ENCODE data around the gene CCL8. TPM values are rescaled to one million over a fixed set of nuclear protein-coding genes. Genes with fewer than 3 reads are reported as not detected.

CCL8 gene
- polyA plus RNA-seq, 1 of the 3 experiments (the other 2 are of a cell fraction), result not detected

DNA sequence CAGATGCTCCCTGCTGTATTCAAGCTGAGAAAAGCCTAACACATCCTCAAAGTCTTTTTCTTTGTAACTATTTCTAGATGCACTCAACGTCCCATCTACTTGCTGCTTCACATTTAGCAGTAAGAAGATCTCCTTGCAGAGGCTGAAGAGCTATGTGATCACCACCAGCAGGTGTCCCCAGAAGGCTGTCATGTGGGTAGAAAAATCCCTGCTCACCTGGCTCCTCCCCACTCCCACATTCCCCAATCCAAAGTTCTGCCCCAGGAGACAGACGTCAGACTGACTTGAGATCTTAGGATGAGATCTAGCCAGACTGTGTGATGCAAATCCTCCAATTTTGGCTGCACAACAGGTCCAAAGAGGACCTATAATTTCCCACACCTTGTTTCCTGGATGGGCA lies 38.2 kb downstream of the CCL8 start:
- Histone ChIP-seq H3K79me2 (ENCODE audit: insufficient read depth) (no peaks in the 10 kb centered on the region), H3K4me1 (ENCODE audit: control insufficient read depth in 1 of 2, insufficient read depth in 2 of 2, low read depth in 1 of 2, low read length in 1 of 2) (no peaks in the 10 kb centered on the region), H3K9ac (no peak overlapping the region), H3K36me3 (replicated peaks in 1 of 2; ENCODE audit: control insufficient read depth in 1 of 2, insufficient read depth in 2 of 2, low read length in 1 of 2) (no peaks in the 10 kb centered on the region), H4K20me1 (ENCODE audit: insufficient read depth) (no peaks in the 10 kb centered on the region), H3K9me2 (no peaks in the 10 kb centered on the region), H2AFZ (ENCODE audit: low read depth) (no peak overlapping the region), H3K27me3 (ENCODE audit: insufficient read depth) (no peaks in the 10 kb centered on the region), H3K27ac (ENCODE audit: low read depth in 2 of 2, low read length in 1 of 2) (no peak overlapping the region), H3F3A (replicated peaks; ENCODE audit: insufficient read depth) (no peaks in the 10 kb centered on the region), H3K9me3 (no peaks in the 10 kb centered on the region), H3K4me2 (no peak overlapping the region), H3K4me3 (ENCODE audit: low read depth in 2 of 2, low read length in 1 of 2) (no peak overlapping the region)
- CTCF ChIA-PET, result interaction anchor here (1.0 to 5.2 kb wide), 5 partner anchors 155 to 188 kb away, joined by 3 to 48 read pairs (median 6); no protein-coding TSS in a partner anchor
- TF ChIP-seq EZH2phosphoT487 (IDR thresholded peaks at IDR 0.05; ENCODE audit: borderline replicate concordance, low read depth), result no peak
- TF ChIP-seq FOXJ3 (CRISPR knock-in tag; IDR thresholded peaks at IDR 0.05), result no peak
- POLR2A ChIA-PET, result no interaction called here
- DNase-seq, result no peak
- WGBS (ENCODE audit: low lambda C conversion rate), result 24% methylated on average over 2 of the region's 2 CpGs

DNA sequence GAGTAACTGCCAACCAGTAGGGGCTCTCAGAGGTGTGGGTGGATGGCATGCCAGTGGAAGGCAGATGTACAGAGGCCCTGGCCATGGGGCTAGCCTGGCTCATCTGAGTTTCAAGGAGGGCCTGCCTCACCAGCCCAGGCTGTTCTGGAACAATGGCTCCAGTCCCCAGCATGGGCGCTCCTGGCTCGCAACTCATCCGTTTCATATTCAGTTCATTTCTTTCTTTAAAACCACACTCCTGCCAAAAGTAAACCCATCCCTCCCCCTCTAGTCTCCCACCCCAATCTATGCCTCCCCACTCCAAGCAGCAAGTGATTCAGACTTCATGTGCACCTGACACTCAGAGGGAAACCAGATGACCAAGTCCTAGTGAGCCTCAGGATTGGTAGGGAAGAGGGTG lies 39.4 kb downstream of the CCL8 start:
- DNase-seq, result no peak
- Histone ChIP-seq H4K20me1 (ENCODE audit: insufficient read depth) (no peaks in the 10 kb centered on the region), H3K27ac (ENCODE audit: low read depth in 2 of 2, low read length in 1 of 2) (no peak overlapping the region), H3K36me3 (replicated peaks in 1 of 2; ENCODE audit: control insufficient read depth in 1 of 2, insufficient read depth in 2 of 2, low read length in 1 of 2) (no peaks in the 10 kb centered on the region), H3K79me2 (ENCODE audit: insufficient read depth) (no peaks in the 10 kb centered on the region), H3K9me2 (no peaks in the 10 kb centered on the region), H3K27me3 (ENCODE audit: insufficient read depth) (no peaks in the 10 kb centered on the region; the same call in 1 of the 2 replicates), H3F3A (replicated peaks; ENCODE audit: insufficient read depth) (no peaks in the 10 kb centered on the region), H3K9ac (no peak overlapping the region), H2AFZ (ENCODE audit: low read depth) (no peak overlapping the region), H3K9me3 (no peaks in the 10 kb centered on the region), H3K4me3 (ENCODE audit: low read depth in 2 of 2, low read length in 1 of 2) (no peak overlapping the region), H3K4me2 (no peak overlapping the region), H3K4me1 (ENCODE audit: control insufficient read depth in 1 of 2, insufficient read depth in 2 of 2, low read depth in 1 of 2, low read length in 1 of 2) (no peaks in the 10 kb centered on the region)
- TF ChIP-seq, protein P1, sequence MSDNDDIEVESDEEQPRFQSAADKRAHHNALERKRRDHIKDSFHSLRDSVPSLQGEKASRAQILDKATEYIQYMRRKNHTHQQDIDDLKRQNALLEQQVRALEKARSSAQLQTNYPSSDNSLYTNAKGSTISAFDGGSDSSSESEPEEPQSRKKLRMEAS (IDR thresholded peaks at IDR 0.05; ENCODE audit: low read depth), result no peak
- TF ChIP-seq, protein P2, sequence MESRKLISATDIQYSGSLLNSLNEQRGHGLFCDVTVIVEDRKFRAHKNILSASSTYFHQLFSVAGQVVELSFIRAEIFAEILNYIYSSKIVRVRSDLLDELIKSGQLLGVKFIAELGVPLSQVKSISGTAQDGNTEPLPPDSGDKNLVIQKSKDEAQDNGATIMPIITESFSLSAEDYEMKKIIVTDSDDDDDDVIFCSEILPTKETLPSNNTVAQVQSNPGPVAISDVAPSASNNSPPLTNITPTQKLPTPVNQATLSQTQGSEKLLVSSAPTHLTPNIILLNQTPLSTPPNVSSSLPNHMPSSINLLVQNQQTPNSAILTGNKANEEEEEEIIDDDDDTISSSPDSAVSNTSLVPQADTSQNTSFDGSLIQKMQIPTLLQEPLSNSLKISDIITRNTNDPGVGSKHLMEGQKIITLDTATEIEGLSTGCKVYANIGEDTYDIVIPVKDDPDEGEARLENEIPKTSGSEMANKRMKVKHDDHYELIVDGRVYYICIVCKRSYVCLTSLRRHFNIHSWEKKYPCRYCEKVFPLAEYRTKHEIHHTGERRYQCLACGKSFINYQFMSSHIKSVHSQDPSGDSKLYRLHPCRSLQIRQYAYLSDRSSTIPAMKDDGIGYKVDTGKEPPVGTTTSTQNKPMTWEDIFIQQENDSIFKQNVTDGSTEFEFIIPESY (IDR thresholded peaks at IDR 0.05; ENCODE audit: borderline replicate concordance, low read depth), result no peak
- no peak for TF ChIP-seq FOXM1 (IDR thresholded peaks at IDR 0.05; ENCODE audit: low read depth)
- no peak for TF ChIP-seq ELF1 (IDR thresholded peaks at IDR 0.05)
- TF ChIP-seq, protein P3, sequence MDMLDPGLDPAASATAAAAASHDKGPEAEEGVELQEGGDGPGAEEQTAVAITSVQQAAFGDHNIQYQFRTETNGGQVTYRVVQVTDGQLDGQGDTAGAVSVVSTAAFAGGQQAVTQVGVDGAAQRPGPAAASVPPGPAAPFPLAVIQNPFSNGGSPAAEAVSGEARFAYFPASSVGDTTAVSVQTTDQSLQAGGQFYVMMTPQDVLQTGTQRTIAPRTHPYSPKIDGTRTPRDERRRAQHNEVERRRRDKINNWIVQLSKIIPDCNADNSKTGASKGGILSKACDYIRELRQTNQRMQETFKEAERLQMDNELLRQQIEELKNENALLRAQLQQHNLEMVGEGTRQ (IDR thresholded peaks at IDR 0.05; ENCODE audit: borderline replicate concordance, low read depth, low read length), result no peak
- no peak for TF ChIP-seq FOXJ3 (CRISPR knock-in tag; IDR thresholded peaks at IDR 0.05)
- TF ChIP-seq, protein P4, sequence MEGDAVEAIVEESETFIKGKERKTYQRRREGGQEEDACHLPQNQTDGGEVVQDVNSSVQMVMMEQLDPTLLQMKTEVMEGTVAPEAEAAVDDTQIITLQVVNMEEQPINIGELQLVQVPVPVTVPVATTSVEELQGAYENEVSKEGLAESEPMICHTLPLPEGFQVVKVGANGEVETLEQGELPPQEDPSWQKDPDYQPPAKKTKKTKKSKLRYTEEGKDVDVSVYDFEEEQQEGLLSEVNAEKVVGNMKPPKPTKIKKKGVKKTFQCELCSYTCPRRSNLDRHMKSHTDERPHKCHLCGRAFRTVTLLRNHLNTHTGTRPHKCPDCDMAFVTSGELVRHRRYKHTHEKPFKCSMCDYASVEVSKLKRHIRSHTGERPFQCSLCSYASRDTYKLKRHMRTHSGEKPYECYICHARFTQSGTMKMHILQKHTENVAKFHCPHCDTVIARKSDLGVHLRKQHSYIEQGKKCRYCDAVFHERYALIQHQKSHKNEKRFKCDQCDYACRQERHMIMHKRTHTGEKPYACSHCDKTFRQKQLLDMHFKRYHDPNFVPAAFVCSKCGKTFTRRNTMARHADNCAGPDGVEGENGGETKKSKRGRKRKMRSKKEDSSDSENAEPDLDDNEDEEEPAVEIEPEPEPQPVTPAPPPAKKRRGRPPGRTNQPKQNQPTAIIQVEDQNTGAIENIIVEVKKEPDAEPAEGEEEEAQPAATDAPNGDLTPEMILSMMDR (IDR thresholded peaks at IDR 0.05), result no peak
- TF ChIP-seq FOSL2 (IDR thresholded peaks at IDR 0.05; ENCODE audit: borderline replicate concordance, low read depth), result no peak
- no peak for TF ChIP-seq TEAD4 (IDR thresholded peaks at IDR 0.05; ENCODE audit: borderline replicate concordance, insufficient read depth)
- TF ChIP-seq TAF1 (IDR thresholded peaks at IDR 0.05; ENCODE audit: borderline replicate concordance, low read depth, low read length), result no peak
- TF ChIP-seq, protein P5, sequence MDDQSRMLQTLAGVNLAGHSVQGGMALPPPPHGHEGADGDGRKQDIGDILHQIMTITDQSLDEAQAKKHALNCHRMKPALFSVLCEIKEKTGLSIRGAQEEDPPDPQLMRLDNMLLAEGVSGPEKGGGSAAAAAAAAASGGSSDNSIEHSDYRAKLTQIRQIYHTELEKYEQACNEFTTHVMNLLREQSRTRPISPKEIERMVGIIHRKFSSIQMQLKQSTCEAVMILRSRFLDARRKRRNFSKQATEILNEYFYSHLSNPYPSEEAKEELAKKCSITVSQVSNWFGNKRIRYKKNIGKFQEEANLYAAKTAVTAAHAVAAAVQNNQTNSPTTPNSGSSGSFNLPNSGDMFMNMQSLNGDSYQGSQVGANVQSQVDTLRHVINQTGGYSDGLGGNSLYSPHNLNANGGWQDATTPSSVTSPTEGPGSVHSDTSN (IDR thresholded peaks at IDR 0.05), result no peak
- TF ChIP-seq YY1 (IDR thresholded peaks at IDR 0.05; ENCODE audit: low read depth), result no peak
- no peak for TF ChIP-seq MXI1 (IDR thresholded peaks at IDR 0.05; ENCODE audit: low read depth, low read length)
- TF ChIP-seq NRF1 (IDR thresholded peaks at IDR 0.05; ENCODE audit: low read depth, low read length), result no peak
- WGBS (ENCODE audit: low lambda C conversion rate), result 97% methylated on average over 3 of the region's 3 CpGs
- ChIA-PET CTCF (interaction anchor here (5.2 to 6.3 kb wide), 2 partner anchors 158 to 191 kb away, joined by 48 to 105 read pairs; no protein-coding TSS in a partner anchor), POLR2A (no interaction called here)

Data from SK-N-SH (cell line).